ENCODE data around the gene XK.
"Not testable (repeated sequence)": the region's sequence is repeated elsewhere in the genome, so short reads cannot be mapped to it uniquely, and the experiment has no call there.

XK gene, protein sequence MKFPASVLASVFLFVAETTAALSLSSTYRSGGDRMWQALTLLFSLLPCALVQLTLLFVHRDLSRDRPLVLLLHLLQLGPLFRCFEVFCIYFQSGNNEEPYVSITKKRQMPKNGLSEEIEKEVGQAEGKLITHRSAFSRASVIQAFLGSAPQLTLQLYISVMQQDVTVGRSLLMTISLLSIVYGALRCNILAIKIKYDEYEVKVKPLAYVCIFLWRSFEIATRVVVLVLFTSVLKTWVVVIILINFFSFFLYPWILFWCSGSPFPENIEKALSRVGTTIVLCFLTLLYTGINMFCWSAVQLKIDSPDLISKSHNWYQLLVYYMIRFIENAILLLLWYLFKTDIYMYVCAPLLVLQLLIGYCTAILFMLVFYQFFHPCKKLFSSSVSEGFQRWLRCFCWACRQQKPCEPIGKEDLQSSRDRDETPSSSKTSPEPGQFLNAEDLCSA

DNA sequence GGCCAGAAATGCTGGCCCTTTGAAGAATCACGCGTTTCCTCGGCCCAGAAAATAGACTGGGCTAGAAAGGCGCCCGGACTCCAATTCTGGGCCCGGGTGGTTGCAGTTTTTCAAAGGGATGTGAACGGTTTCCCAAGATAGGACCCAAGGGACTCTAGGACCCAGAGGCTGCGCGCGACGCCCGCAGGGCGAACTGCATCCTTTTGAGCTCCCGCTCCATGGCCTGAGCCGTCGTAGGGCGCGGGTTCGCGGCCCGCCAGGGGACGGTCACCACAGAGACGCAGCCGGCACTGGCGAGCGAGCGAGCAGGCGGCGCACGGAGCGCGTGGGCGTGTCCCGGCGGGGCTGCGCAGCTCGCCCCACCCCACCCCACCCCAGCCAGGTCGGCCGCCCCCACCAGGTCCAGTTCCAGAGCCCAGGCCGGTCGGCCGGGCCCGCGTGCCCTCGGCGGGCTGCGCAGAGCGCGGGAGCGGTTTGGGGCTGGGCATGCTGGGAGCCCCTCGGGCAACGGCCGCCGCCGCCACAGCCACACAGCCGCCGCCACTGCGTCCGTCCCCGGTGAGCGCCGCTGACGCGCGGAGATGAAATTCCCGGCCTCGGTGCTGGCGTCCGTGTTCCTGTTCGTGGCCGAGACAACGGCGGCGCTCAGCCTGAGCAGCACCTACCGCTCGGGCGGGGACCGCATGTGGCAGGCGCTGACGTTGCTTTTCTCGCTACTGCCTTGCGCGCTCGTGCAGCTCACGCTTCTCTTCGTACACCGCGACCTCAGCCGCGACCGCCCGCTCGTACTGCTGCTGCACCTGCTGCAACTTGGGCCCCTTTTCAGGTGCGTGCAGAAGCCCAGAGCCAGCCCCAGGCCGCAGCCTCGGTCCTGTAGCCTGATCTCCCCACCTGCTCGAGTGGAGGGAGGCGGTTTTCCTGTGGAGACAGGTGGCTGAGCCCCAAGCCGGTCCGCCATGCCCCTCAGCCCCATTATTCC, at the start of gene XK:
Gene XK (plus strand): TSS at position 411 of the 979 bp plus-strand sequence. CDS start 171 bp downstream, at position 582.
- no peak for DNase-seq

DNA sequence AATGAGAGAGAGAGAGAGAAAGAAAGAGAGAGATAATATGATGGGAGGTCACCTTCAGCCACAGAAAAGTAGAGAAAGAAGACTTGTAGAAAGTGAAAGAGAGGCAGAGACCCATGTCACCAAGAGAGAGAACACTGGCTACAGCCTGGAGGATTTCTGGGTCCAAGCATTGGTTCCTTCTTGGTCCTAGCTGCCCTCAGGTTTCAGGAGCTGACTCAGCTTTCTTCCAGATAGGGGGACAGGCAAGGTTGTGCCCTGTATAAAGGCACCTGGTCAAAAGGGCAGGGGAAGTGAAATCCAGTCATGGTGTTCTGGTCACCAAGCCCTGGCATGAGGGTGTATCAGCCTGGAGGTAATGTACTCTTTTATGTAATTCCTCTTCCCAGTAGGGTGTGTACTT, 47.5 kb upstream of the XK start:
- no peak for DNase-seq

DNA sequence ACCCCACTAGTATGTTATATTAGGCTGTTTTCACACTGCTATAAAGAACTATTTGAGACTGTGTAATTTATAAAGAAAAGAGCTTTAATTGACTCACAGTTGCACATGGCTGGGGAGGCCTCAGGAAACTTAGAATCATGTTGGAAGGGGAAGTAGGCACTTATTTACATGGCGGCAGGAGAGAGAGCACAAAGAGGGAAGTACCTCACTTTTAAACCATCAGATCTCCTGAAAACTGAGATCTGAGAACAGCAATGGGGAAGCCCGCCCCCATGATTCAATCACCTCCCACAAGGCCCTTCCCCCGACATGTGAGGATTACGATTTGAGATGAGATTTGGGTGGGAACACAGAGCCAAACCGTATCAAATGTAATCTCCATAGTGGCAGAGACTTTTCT, 45.4 kb upstream of the XK start:
- DNase-seq: no peak

DNA sequence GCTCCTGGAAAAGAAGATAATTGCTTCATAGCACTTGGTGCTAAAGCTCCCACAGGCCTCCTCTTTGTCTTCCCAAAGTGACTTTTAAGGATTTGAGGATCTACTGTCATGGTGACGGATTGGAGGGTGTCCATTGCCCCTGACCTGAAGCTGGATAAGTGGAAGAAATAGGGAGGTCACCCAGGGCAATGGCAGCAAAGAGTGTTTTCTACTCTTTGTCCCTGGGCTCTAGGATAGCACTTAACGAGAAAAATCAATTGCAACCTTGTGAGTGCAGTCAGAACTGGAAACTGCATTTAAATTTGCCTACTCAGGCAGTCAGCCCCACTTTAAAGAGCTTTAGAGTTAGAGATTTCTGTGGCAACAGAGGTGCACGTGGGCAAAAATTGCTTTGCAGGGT, 43.7 kb upstream of the XK start:
- DNase-seq: no peak

DNA sequence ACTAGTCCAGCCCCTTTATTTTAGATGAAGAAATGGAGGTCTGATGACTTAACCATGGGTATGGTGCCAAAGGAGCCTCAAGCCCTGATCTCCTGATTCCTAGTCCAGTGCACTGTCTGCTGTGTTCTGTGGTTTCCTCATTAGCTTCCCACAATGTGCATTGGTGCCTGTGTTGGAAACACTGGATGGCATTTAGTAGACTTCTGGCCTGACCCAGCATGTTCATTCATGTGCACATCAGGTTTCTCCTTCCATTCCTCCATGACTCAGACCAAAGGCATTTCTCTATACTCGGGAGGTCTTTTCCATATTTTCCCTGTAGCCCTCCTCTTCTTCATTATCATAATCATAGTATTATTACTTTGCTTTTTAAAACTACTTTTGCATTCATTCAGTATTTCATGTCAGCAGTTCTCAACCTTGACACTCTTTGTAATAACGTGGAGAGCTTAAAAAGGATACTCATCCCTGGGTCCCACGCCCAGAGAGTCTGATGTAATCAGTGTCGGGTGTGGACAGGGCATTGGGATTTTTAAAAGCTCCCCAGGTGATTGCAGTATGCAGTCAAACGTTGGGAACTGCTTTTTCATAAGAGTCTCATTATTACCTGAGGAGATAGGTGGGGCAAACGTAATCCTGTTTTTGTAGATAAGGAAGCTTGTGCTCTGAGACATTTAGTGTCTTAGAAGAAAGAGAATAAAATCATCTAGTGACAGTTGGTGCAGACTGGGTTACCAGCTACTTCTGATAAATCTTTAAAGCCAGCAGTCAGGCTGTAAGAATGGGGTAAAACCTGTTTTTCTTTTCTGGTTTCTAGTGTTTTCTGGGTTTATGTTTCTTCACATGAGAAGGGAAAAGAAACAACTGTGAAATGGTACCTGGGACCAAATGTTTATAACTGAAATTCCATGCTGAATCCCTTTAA, 40.9 kb upstream of the XK start:
- DNase-seq: no peak

DNA sequence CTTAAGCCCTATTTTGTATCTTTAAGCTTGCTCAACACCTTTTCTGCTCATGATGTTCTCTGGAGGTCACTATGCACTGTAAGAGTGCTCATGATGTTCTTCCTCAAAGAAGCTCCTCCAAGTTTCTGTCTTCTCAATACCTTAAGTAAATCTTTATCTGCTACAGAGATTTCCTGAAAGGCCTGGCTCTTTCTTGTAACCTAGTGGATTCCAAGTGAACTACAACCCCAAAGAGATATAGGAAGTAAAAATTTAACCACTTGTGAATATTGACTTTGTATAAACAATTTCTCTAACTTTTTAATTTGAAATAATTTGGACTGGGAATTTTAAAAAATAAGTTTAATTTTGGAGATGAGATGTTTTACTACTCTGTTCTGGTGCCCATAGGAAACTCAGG, 39.3 kb upstream of the XK start:
- no peak for DNase-seq

DNA sequence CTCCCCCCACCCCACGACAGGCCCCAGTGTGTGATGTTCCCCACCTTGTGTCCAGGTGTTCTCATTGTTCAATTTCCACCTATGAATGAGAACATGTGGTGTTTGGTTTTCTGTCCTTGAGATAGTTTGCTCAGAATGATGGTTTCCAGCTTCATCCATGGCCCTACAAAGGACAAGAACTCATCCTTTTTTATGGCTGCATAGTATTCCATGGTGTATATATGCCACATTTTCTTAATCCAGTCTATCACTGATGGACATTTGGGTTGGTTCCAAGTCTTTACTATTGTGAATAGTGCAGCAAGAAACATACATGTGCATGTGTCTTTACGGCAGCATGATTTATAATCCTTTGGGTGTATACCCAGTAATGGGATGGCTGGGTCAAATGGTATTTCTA, 34.7 kb upstream of the XK start:
- DNase-seq: not testable (repeated sequence)

DNA sequence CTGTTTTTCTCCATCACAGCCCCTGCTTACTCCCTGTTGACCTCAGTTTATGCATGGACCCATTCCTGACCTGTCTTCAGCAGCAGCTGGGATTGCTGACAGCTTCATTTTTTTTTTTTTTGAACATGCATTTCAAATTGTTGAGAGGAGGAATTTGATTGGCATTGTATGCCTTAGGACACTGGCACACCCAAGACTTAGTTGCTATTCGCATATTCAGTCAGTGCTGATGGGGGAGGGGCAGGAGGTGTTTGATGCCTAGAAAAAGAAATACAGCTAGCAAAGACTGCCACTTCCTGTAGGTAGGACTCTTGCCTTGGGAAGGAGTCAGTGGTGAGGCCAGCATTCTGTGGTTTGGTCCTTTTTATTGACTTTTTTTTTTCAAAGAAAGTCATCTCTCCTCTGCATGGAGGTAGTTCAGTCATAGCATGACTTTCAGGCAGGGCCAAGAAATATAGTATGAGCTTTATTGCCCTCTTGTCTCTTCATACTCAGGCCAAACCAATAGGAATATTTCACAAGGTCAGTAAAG, 33.6 kb upstream of the XK start:
- no peak for DNase-seq

DNA sequence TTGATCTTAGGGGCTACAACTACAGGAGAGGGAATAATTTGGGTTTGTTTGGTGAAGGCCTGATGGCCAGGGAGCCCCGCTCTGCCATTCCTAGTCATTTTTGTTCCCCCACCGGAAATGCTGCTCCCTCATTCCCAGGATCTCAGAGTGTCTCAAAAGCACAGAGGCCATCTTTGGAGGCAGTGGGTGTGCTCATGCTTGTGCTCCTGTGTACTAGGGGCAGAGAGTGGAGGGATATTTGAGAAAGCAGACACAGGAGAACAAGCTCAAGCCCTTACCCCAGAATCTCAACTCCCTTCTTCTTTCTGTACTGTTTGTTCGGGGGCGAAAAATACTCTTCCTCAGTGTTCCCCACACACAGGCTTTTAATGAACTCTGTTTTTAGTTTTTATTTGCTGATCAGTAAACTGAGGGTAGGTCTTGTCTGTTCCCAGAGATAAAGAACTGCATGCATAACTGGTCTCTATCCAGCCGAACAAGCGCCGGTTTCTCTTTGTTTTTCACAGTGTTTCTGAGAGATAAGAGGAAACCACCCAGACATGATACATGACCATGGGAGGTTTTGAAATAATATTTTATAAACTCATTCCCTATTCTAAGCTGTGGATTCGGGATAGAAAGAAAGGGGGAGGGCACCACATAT, 32.9 kb upstream of the XK start:
- DNase-seq: no peak

DNA sequence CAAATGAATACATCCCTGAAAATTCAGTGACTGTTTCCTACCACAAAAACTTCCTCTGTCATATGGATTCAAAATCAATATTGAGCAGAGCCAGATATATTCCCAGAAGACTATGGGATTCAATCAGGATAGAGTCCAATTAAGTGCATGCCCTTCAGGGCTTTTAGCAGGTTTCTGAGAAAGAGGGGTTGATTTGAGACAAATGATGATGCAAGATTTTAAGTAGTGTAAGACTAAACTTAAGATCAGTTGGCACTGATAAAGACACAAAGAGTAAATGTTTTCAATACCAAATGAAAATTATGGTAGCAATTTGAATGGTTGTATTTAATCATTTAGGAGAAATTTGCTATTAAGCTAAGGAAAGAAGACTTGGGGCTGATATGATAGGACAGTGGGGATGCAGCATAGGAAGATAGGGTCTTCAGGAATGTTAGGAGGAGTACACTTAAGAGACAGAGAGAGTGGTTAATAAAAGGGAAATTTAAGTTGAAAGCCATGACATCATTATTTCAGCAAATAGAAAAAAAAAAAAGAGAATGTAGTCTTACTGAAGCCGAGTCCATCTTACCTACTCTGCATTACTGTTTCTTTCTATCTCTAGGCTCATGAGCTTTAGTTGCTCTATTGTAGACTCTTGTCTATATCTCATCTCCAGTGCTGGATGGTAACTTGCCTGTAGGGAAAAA, 32.0 kb upstream of the XK start:
- no peak for DNase-seq

DNA sequence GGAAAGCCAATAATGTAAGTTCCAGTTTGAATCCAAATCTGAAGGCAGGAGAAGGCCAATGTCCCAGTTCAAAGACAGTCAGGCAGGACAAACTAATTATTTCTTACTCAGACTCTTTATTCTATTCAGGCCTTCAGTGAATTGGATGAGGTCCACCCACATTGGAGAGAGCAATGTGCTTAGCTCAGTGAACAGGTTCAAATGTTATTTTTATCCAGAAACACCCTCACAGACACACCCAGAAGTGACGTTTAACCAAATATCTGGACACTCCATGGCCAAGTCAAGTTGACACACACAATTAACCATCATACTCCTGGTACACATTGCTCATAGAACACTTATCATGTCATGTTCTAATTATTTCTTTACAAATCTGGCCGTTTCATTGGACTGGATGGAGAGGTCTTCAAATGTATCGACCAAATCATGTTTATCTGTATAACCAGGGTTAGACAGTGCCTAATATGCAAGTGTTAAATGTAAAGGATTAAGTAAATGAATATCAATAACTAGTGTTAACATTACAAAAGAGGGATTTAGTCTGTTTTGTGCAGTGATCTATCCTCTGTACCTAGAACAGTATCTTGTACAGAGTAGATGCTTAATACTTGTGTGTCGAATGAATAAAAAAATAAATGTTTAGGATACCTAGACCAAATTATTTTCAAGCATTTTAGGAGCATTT, 27.1 kb upstream of the XK start:
- DNase-seq: no peak

DNA sequence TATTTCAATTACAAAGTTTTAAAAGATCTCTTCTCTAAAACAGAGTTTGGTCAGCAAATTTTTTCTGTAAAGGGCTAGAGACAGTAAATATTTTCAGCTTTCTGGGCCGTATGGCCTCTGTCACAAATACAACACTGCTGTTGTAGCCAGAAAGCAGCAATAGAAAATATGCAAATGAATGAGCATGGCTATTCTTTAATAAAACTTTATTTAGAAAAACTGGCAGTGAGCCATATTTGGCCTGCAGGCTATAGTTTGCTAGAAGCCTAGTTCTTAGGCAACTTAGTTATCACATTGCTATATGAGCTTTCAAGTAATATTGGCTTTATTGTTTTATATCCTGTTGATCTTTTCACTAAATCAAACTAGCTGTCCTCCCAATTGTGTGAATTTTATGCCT, 26.5 kb upstream of the XK start:
- no peak for DNase-seq

DNA sequence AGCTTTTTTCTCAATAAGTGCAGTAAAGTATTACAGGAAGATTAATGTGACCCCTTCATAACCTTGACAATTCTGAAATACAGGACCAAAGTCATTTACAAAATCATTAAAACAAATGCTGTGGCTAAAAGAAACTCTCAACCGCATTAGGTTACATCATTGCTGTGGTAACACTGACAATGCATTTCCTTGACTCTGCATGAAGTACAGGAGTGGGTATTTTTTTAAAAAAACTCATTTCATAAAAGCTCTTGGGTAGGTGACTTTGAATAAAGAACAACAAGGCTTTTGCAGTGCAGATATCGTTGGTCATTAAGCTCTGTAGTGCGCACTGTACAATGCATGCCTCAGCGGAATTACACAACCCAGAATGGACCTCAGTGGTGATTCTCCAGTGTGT, 23.4 kb upstream of the XK start:
- DNase-seq: no peak

DNA sequence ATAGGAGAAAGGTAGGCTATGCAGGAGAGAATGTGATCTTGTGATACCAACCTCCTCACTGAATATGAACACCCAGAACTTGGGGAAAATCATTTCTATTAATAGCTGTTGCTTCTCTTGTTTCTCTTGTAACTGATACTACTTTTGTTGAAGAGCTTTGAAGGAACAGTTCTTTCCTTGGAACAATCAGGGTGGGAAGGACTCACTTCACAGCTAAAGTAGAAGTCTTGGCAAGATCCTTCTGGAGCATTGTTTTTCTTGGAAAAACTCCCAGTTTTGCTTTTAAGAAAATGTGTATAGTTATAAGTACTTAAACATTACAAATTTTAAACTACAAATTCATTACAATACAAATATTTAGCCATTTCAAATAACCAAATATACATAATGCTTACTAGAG, 19.1 kb upstream of the XK start:
- no peak for DNase-seq

DNA sequence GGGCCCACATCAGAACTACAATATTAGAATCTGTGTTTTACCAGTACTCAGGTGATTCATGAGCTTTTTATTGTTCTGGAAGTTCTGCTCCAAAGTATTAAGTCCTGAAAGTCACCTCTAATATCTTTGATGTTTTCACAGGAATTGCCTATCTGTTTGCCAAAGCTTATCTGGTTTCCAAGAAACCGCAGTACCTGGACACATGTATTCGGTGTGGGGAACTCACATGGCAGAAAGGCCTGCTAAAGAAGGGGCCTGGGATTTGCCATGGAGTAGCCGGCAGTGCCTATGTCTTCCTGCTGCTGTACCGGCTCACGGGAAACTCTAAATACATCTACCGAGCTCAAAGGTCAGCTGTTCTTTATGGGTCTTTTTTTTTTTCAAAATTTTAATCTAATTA, 18.4 kb upstream of the XK start:
- no peak for DNase-seq

DNA sequence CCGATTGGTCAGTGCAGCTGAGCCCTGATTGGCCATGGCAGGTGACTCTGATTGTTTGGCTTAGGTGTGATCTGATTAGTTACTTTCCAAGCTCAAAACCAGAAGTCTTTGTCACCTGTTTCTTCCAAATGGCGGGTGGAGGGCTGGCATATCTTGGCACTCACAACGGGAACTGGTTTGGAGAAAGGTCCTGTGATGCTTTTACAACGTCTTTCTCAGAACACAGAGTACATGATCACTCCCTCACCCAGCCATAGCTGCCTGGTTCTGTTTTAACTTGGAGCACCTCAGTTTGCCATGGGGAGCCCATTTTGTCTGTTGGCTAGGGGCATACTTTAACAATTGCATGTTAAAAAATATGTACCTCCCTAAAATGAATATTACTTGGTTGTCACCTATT, 13.0 kb upstream of the XK start:
- DNase-seq: no peak

DNA sequence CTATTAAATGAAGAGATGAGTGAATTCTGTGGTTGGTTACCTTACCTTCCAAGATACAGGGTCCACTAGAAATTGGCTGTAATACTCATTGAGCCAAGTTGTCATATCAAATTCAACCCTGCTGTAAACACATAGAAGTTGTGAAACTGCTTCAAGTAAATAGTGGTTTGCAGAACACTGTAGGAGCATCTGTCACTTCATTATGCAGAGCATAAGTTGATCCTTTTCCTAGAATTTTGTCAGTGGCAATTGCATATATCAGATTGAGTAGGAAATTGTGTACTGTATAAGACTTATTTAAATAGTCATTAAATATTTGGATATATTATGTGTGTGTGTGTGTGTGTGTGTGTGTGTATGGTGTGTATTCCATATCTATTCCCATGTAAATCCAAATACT, 8.8 kb upstream of the XK start:
- DNase-seq: no peak

DNA sequence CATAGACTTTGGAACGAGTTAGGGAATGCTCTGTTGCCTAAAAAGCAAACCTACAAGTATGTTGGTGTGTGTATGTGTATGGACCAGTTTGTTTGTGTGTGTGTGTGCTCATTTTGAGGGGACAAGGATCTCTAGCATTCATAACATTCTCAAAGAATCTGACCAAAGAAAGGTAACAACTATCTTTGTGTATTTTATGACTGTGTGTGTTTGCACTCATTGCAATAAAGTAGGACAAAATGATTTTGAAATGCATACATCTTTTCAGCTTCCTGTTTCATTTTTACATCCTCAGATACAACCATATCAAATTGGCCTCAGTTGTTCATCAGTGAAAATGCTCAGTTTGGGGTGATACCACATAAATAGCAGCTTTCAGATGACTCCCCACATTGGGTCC, 8.3 kb upstream of the XK start:
- no peak for DNase-seq

DNA sequence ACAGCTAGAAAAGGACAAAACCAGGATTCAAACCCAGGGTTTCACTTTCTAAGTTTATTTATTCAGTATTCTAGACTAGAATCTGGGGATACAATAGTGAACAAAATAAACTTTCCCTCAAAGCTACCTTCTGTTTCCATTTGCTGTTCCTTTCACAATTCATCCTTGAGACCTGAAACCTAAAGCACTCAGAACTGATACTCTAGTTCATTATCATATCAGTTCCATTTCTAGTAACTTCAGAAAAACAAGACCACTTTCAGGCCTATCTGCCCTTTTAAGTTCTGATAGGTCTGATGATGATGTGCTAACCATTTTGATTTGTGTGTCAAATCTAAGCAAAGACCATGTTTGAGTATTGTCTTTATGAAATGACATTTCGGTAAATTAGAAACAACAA, 7.8 kb upstream of the XK start:
- DNase-seq: no peak

DNA sequence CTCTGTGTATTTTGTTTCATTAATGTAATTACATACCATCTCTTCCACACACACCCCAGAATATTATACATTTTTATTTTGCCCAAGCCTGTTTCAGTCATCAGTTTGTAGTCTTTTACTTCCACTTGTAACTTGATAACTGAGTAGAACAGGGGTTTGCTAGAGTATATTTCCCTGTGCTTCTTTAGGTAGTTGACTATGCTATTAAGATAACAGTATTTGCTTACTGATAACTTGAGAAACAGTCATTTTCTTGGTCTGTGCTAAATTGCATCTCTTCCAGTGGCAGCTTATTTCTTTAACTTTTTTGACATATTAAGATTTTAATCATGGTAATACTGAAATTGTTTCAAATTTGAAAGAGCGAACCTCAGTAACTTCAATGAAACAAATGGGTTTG, 7.0 kb upstream of the XK start:
- no peak for DNase-seq

DNA sequence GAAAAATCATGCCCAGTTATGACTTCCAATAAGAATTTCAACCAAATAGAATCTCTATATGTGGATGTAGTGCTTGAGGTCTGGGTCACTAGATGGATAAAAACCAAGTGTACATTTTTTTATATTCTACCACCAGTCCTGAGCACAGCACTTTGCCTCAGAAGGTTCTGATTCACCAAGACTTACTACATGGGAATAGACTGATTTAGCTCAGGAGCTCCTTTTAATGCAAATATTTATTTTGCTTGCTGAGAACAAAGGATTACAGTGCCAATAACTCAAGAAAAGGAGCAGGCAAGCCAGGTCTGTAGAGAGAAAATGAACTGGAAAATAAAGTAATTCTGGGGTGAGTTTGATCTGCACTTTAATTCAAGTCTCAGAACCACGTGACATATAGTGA, 6.4 kb upstream of the XK start:
- DNase-seq: no peak
